ENCODE results near the gene CRTC1. TPM values are rescaled to one million over a fixed set of nuclear protein-coding genes. Genes with fewer than 3 reads are reported as not detected.

The CRTC1 gene, protein sequence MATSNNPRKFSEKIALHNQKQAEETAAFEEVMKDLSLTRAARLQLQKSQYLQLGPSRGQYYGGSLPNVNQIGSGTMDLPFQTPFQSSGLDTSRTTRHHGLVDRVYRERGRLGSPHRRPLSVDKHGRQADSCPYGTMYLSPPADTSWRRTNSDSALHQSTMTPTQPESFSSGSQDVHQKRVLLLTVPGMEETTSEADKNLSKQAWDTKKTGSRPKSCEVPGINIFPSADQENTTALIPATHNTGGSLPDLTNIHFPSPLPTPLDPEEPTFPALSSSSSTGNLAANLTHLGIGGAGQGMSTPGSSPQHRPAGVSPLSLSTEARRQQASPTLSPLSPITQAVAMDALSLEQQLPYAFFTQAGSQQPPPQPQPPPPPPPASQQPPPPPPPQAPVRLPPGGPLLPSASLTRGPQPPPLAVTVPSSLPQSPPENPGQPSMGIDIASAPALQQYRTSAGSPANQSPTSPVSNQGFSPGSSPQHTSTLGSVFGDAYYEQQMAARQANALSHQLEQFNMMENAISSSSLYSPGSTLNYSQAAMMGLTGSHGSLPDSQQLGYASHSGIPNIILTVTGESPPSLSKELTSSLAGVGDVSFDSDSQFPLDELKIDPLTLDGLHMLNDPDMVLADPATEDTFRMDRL
- total RNA-seq = 4.2 and 5.3 TPM in 2 replicates

GRCh38 chr19:18683109-18683957 lies at the start of gene CRTC1:
TSS of gene CRTC1 (plus strand) at chr19:18683680. CDS start at chr19:18683703, 23 bp downstream.

GRCh38 chr19:18636969-18637629 lies 46.4 kb upstream of the CRTC1 start, which contains the start of gene KLHL26:
TSS of gene KLHL26 (plus strand) at chr19:18637028. CDS start at chr19:18637055, 27 bp downstream.

GRCh38 chr19:18790566-18791314 lies 107.3 kb downstream of the CRTC1 start, which contains the start of gene COMP:
TSS of gene COMP (minus strand) at chr19:18791305. CDS start at chr19:18791269, 36 bp downstream.

DNA sequence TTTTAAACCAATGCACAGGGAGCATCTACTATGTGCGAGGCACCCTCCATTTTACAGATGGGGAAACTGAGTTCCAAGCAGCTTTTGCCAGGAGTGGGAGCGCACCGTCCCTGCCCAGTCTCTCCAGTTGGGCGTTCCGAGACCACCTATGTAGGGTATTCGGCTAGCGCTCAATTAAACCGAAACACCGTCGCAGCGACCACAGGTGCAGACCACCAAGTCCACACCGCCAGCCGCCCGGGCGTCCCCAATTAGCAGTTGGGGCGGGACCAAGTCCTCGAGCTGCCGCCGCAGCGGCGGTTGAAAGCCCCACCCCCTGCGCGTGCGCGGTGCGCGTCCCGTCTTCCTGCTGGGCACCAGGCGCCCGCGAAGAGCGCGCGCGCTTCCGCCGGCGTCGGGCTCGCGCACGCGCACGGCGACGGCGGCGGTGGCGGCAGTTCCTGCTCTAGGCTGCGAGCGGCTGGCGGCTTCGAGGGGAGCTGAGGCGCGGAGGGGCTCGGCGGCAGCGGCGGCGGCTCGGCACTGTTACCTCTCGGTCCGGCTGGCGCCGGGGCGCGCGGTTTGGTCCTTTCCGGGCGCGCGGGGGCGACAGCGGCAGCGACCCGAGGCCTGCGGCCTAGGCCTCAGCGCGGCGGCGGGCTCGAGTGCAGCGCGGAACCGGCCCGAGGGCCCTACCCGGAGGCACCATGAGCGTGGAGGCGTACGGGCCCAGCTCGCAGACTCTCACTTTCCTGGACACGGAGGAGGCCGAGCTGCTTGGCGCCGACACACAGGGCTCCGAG lies 148.2 kb downstream of the CRTC1 start, which contains the start of gene UPF1:
TSS of gene UPF1 (plus strand) at position 436 of the 782 bp plus-strand sequence. CDS start at position 687, 251 bp downstream.

Other genes starting within 250 kb of the CRTC1 start
- gene ISYNA1, start 245.5 kb upstream of the CRTC1 start, total RNA-seq = 16.9 and 63.8 TPM in 2 replicates
- 15.2 and 15.3 TPM in 2 replicates for gene ELL, start 161.6 kb upstream of the CRTC1 start, total RNA-seq
- gene FKBP8, start 140.1 kb upstream of the CRTC1 start, total RNA-seq = 299 and 304 TPM in 2 replicates
- gene KXD1, start 125.8 kb upstream of the CRTC1 start, total RNA-seq = 70.5 and 81.7 TPM in 2 replicates
- 599 and 748 TPM in 2 replicates for gene UBA52, start 111.8 kb upstream of the CRTC1 start, total RNA-seq
- gene REX1BD, start 94.9 kb upstream of the CRTC1 start, total RNA-seq = 32.8 and 34.7 TPM in 2 replicates
- gene CRLF1, start 76.9 kb upstream of the CRTC1 start, total RNA-seq = 68.1 and 189 TPM in 2 replicates
- gene TMEM59L, start 70.8 kb upstream of the CRTC1 start, total RNA-seq = 4.1 and 6.5 TPM in 2 replicates
- gene KLHL26, start 46.7 kb upstream of the CRTC1 start, total RNA-seq = 13.8 and 14.5 TPM in 2 replicates
- 0.53 and 2.5 TPM in 2 replicates for gene COMP, start 107.6 kb downstream of the CRTC1 start, total RNA-seq
- 71.8 and 84.5 TPM in 2 replicates for gene UPF1, start 148.3 kb downstream of the CRTC1 start, total RNA-seq
- gene CERS1, start 212.5 kb downstream of the CRTC1 start, total RNA-seq = 2.9 and 11.6 TPM in 2 replicates
- gene COPE, start 235.7 kb downstream of the CRTC1 start, total RNA-seq = 136 and 162 TPM in 2 replicates
- 49.1 and 49.5 TPM in 2 replicates for gene DDX49, start 236.0 kb downstream of the CRTC1 start, total RNA-seq